HG03103 (cell line): ENCODE results near the gene RRAS2.
"Not testable (repeated sequence)": the region's sequence is repeated elsewhere in the genome, so short reads cannot be mapped to it uniquely, and the experiment has no call there.

ENCODE experiments used
- ATAC-seq: cut with Tn5 transposase; IDR thresholded peaks from one replicate; pipeline ENCODE4 v1.9.1; 2021; ENCODE audit warnings: low read depth; ENCODE audit not compliant: unreplicated experiment

Gene RRAS2

GRCh38 chr11:14264966-14265365 is 94.0 kb downstream of the RRAS2 start:
- no peak for ATAC-seq

- no peak for ATAC-seq
These were observed 96.6 kb downstream of the RRAS2 start for GRCh38 chr11:14262271-14262846.

GRCh38 chr11:14261066-14261465 is 97.9 kb downstream of the RRAS2 start:
- no peak for ATAC-seq

GRCh38 chr11:14259878-14260277 is 99.1 kb downstream of the RRAS2 start:
- ATAC-seq = no peak

- ATAC-seq = no peak
These were observed 99.7 kb downstream of the RRAS2 start for GRCh38 chr11:14259186-14259784.

GRCh38 chr11:14258221-14258935 is 100.6 kb downstream of the RRAS2 start:
- ATAC-seq = no peak

- no peak for ATAC-seq
These were observed 103.8 kb downstream of the RRAS2 start for GRCh38 chr11:14255238-14255534.

GRCh38 chr11:14254533-14255237 is 104.3 kb downstream of the RRAS2 start:
- no peak for ATAC-seq

- ATAC-seq = no peak
These were observed 105.1 kb downstream of the RRAS2 start for GRCh38 chr11:14253840-14254239.

GRCh38 chr11:14253421-14253820 is 105.6 kb downstream of the RRAS2 start:
- no peak for ATAC-seq

GRCh38 chr11:14252501-14252900 is 106.5 kb downstream of the RRAS2 start:
- not testable (repeated sequence) for ATAC-seq

- ATAC-seq = no peak
These were observed 107.2 kb downstream of the RRAS2 start for GRCh38 chr11:14251754-14252153.

GRCh38 chr11:14249121-14249963 is 109.6 kb downstream of the RRAS2 start:
- ATAC-seq = no peak

- ATAC-seq = no peak
These were observed 110.4 kb downstream of the RRAS2 start for GRCh38 chr11:14248580-14248981.

- no peak for ATAC-seq
These were observed 113.5 kb downstream of the RRAS2 start for GRCh38 chr11:14245444-14245843.

GRCh38 chr11:14244926-14245325 is 114.1 kb downstream of the RRAS2 start:
- ATAC-seq = no peak

GRCh38 chr11:14242733-14243132 is 116.2 kb downstream of the RRAS2 start:
- ATAC-seq = no peak

GRCh38 chr11:14242187-14242586 is 116.8 kb downstream of the RRAS2 start:
- no peak for ATAC-seq

- ATAC-seq = no peak
These were observed 118.0 kb downstream of the RRAS2 start for GRCh38 chr11:14240951-14241350.

- no peak for ATAC-seq
These were observed 118.8 kb downstream of the RRAS2 start for GRCh38 chr11:14240221-14240620.
